ENCODE data around the gene EMC1. TPM values are rescaled to one million over a fixed set of nuclear protein-coding genes. Genes with fewer than 3 reads are reported as not detected.
"Not testable (repeated sequence)": the region's sequence is repeated elsewhere in the genome, so short reads cannot be mapped to it uniquely, and the experiment has no call there.

EMC1 gene
- total and polyA plus RNA-seq, 9 donors: 15.0 to 53.9 (median 34.4) TPM

DNA sequence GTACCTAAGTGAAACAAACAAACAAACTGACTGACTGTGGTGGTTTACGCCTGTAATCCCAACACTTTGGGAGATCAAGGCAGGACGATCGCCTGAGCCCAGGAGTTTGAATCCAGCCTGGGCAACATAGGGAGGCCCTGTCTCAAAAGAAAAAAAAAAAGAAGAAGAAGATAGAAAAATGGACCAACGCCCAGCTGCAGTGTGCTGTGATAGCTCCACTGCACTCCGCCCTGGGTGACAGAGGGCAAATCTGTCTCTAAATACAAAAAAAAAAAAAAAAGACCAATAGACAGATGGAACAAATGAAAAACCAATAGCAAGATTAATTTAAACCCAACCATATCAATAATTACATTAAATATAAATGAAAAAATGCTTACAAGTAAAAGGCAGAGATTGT lies 23.3 kb upstream of the EMC1 start:
- no peaks in the 10 kb centered on the region for H3K9me3 ChIP-seq
- TF ChIP-seq, protein P1, sequence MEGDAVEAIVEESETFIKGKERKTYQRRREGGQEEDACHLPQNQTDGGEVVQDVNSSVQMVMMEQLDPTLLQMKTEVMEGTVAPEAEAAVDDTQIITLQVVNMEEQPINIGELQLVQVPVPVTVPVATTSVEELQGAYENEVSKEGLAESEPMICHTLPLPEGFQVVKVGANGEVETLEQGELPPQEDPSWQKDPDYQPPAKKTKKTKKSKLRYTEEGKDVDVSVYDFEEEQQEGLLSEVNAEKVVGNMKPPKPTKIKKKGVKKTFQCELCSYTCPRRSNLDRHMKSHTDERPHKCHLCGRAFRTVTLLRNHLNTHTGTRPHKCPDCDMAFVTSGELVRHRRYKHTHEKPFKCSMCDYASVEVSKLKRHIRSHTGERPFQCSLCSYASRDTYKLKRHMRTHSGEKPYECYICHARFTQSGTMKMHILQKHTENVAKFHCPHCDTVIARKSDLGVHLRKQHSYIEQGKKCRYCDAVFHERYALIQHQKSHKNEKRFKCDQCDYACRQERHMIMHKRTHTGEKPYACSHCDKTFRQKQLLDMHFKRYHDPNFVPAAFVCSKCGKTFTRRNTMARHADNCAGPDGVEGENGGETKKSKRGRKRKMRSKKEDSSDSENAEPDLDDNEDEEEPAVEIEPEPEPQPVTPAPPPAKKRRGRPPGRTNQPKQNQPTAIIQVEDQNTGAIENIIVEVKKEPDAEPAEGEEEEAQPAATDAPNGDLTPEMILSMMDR (IDR thresholded peaks at IDR 0.05): no peak
- TF ChIP-seq POLR2A (IDR thresholded peaks at IDR 0.05) (no peak), EP300 (IDR thresholded peaks at IDR 0.05) (no peak)
- H3K4me1 ChIP-seq (ENCODE audit: insufficient read depth): no peaks in the 10 kb centered on the region
- intact Hi-C loops (cut with DNase I): no loop called here
- no peaks in the 10 kb centered on the region for H3K27me3 ChIP-seq
- no peaks in the 10 kb centered on the region for H3K36me3 ChIP-seq
- 94 to 96% (median 96%) methylated on average over 5 of the region's 5 CpGs for WGBS, 3 donors
- no peak overlapping the region for H3K4me3 ChIP-seq
- no peak for DNase-seq
- no peak overlapping the region for H3K27ac ChIP-seq

DNA sequence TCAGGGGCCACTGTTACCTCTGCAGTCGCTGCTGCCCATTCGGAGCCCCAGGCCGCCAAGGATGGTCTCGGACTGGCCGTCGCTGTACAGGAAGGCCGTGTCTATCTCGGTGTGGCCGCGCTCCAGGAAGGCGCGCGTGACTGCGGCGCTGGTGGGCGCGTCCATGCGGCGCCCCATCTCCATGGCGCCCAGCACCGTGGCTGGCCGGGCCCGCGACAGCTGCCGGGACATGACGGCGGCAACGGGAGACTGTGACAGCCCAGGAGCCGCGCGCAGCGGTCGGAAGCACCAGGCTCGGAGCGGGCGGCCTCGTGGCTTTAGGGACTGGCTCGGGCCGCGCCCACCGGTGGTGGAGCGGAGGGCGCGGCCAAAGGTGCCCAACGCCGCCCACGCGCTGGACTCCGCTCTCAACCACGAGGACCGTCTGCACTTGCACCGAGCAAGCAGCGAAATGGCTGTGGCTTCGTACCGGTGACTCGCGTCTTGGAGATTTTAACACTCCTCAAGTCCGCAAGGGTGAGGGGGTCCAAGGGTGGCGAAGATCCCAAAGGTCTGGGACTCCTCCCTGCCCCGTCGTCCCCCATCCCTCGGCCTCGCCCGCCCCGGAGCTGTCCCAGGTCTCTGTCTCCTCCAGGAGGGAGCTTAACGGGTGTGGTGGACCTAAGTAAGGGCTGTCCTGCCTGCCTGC lies 22.7 kb upstream of the EMC1 start:
- H3K36me3 ChIP-seq; H3K4me3 ChIP-seq; H3K27ac ChIP-seq; H3K4me1 ChIP-seq (ENCODE audit: insufficient read depth); H3K27me3 ChIP-seq; DNase-seq; H3K9me3 ChIP-seq; intact Hi-C loops (cut with DNase I): not testable (repeated sequence)
- 22 to 40% (median 25%) methylated on average over 34 to 57 of the region's 66 CpGs for WGBS, 3 donors

DNA sequence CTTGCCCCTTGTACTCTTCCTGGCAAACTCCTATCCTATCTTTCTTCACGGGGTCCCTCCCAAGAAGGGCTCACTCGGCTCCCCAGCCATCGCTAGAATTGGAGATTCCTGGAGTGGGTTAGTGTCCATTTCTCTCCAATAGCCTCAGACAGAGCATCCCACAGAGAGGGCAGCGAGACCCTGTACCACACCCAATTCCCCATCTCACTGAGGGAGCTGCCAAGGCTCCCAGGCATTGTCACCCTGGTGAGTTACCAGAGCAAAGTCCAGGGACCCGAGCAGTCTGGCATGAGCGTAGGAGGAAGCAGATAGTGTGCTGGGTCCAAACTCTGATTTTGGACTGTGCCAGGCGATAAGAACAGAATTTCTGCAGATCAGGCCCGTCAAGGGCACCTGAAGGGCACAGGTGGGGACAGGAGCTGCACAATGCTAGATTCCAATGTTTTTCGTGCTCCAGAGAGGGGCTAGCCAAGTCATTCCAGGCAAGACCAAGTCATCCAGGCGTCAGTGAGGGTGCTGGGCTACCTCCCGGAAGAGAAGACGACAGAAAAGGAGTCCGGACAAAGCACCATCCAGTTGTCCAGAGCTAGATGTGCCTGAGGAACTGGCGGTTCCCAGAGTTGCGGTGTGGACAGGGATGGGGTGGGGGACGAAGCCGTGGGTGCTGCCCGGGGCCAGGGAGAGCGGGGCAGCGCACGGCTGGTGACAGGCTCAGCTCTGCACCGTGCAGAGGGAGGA lies 22.0 kb upstream of the EMC1 start:
- no peaks in the 10 kb centered on the region for H3K9me3 ChIP-seq
- intact Hi-C loops (cut with DNase I): no loop called here
- 86 to 90% (median 88%) methylated on average over 22 of the region's 22 CpGs for WGBS, 3 donors
- no peak overlapping the region for H3K27ac ChIP-seq
- DNase-seq: no peak
- H3K36me3 ChIP-seq: no peaks in the 10 kb centered on the region
- no peak overlapping the region for H3K4me3 ChIP-seq
- H3K27me3 ChIP-seq: no peaks in the 10 kb centered on the region
- TF ChIP-seq EP300 (IDR thresholded peaks at IDR 0.05): no peak
- TF ChIP-seq, protein P1 (IDR thresholded peaks at IDR 0.05): no peak
- TF ChIP-seq POLR2A (IDR thresholded peaks at IDR 0.05): no peak
- no peaks in the 10 kb centered on the region for H3K4me1 ChIP-seq (ENCODE audit: insufficient read depth)

DNA sequence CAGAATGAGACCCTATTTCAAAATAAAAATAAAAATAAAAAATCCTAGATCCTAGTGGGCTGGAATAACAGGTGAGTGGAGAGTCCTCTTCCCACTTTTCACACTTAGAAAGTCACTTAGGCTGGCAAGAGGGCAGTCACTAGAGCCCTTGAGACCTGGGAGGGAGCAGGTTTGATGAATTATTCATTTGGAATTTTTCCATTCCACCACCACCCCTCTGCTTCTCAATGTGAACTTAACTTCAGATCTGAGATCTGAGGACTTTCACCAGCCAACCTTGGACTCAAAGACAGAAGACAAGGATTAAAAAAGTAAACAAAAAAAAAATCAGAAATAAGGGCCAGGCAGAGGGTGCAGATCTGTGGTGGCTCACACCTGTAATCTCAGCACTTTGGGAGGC lies 20.7 kb upstream of the EMC1 start:
- H3K4me3 ChIP-seq: no peak overlapping the region
- no peaks in the 10 kb centered on the region for H3K9me3 ChIP-seq
- TF ChIP-seq EP300 (IDR thresholded peaks at IDR 0.05): no peak
- TF ChIP-seq POLR2A (IDR thresholded peaks at IDR 0.05): no peak
- TF ChIP-seq, protein P1 (IDR thresholded peaks at IDR 0.05): no peak
- H3K27me3 ChIP-seq: no peaks in the 10 kb centered on the region
- no peak overlapping the region for H3K27ac ChIP-seq
- no peak for DNase-seq
- no peaks in the 10 kb centered on the region for H3K4me1 ChIP-seq (ENCODE audit: insufficient read depth)
- H3K36me3 ChIP-seq: no peaks in the 10 kb centered on the region
- intact Hi-C loops (cut with DNase I): no loop called here

DNA sequence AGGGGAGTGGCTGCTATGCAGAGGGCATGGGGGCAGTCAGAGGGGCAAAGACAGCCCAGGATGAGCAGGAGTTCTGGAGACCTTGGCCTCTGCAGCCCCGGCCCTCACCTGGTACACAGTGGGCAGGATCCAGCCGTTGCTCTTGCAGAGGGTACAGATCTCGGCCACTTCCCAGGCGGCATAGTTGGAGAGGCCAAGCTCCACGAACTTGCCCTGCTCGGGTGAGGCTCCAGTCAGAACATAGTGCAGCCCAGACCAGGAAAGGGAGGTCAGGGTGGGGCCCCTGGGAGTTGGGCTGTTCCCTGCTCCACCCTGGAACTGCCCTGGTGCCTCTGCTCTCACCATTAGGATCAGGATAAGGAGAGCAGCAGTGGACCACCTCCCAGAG lies 19.0 kb upstream of the EMC1 start:
- intact Hi-C loops (cut with DNase I): not testable (repeated sequence)
- WGBS, 3 donors: 85 to 95% (median 93%) methylated on average over 6 of the region's 6 CpGs

DNA sequence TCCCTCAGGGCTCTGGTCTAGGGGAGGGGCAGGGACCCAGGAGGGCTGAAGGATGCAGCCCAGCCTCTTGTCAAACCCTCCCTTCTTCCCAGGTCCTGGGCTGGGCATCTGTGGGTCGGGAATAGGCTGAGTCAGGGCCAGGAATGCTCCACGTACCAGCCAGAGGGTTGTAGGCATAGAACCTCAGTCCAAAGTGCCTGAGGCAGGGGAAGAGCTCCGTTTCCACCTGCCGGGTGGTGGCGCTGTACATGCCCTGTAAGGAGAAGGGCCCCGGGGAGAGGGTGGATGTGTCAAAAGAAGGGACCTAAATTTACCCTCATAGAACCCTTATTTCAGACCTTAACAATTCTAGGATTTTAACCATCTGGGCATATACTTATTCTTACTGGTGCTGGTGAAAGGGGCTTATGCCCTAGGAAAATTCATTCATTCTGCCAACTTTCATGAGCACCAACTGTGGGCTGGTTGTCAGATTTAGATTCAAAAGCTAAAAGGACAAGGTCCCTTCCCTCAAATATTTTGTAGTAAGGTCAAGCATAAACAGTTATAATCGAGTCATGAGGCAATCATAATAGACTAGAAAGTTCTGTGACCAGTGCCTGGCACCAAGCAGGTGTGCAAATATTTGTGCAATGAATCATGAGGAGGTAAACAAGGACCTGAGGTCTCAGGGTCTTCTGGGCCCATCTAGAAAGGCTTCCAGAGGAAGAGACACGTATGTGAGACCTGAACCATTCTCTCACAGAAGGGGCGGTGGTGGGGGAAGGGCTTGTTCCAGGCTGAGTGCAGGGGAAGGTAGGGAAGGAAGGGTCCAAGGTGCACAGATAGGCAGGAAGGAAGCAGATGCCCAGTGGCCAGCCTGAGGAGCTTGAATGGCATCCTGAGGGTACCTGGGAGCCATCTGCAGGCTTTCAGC lies 18.4 kb upstream of the EMC1 start:
- 69 to 86% (median 74%) methylated on average over 8 to 9 of the region's 9 CpGs for WGBS, 3 donors
- H3K9me3 ChIP-seq; H3K27me3 ChIP-seq; DNase-seq; intact Hi-C loops (cut with DNase I); H3K36me3 ChIP-seq; H3K27ac ChIP-seq; H3K4me3 ChIP-seq; H3K4me1 ChIP-seq (ENCODE audit: insufficient read depth): not testable (repeated sequence)

More for the DNA sequence above, 19.0 kb upstream of the EMC1 start:
- not testable (repeated sequence) for H3K36me3 ChIP-seq; H3K4me1 ChIP-seq (ENCODE audit: insufficient read depth); H3K9me3 ChIP-seq; DNase-seq; H3K27ac ChIP-seq; H3K4me3 ChIP-seq; H3K27me3 ChIP-seq

All from ovary (tissue), 9 donors.